GM12872 (cell line): Measurements from ENCODE around the gene MROH2A.

Source experiments
- CTCF ChIP-seq: IDR thresholded peaks from 3 replicates; pipeline ENCODE4 v1.5.1; 2011; ENCODE audit warnings: low read depth, mild to moderate bottlenecking, low read length, moderate library complexity; ENCODE audit not compliant: insufficient read depth

MROH2A gene

GRCh38 chr2:233816771-233817170 is 38.6 kb downstream of the MROH2A start:
- TF ChIP-seq CTCF, result no peak

- TF ChIP-seq CTCF, result no peak
Measured at GRCh38 chr2:233817361-233817911, 39.3 kb downstream of the MROH2A start.

GRCh38 chr2:233817995-233818638 is 40.0 kb downstream of the MROH2A start:
- TF ChIP-seq CTCF, result no peak

- TF ChIP-seq CTCF, result no peak
Measured at GRCh38 chr2:233818639-233819621, 40.8 kb downstream of the MROH2A start.

GRCh38 chr2:233819884-233820773 is 42.0 kb downstream of the MROH2A start:
- TF ChIP-seq CTCF, result no peak

GRCh38 chr2:233820774-233821105 is 42.6 kb downstream of the MROH2A start:
- TF ChIP-seq CTCF, result no peak

- no peak for TF ChIP-seq CTCF
Measured at GRCh38 chr2:233821196-233821595, 43.1 kb downstream of the MROH2A start.
